ENCODE measurements around the gene LCP2.

Gene LCP2

GRCh38 chr5:170315154-170315553 is 17.6 kb upstream of the LCP2 start:
- peak; percentile 97 for DNase-seq (ENCODE audit: low spot score)

- DNase-seq (ENCODE audit: low spot score): no peak
Observed at GRCh38 chr5:170314541-170315095, 17.0 kb upstream of the LCP2 start.

GRCh38 chr5:170313816-170314215 is 16.2 kb upstream of the LCP2 start:
- DNase-seq (ENCODE audit: low spot score): no peak

- DNase-seq (ENCODE audit: low spot score): no peak
Observed at GRCh38 chr5:170313344-170313743, 15.8 kb upstream of the LCP2 start.

GRCh38 chr5:170312666-170313065 is 15.1 kb upstream of the LCP2 start:
- DNase-seq (ENCODE audit: low spot score): peak; percentile 54

- no peak for DNase-seq (ENCODE audit: low spot score)
Observed at GRCh38 chr5:170312301-170312595, 14.7 kb upstream of the LCP2 start.

- DNase-seq (ENCODE audit: low spot score): no peak
Observed at GRCh38 chr5:170311511-170312300, 14.1 kb upstream of the LCP2 start.

- DNase-seq (ENCODE audit: low spot score): no peak
Observed at GRCh38 chr5:170310256-170310926, 12.8 kb upstream of the LCP2 start.

- no peak for DNase-seq (ENCODE audit: low spot score)
Observed at GRCh38 chr5:170308686-170309085, 11.1 kb upstream of the LCP2 start.

GRCh38 chr5:170307575-170308465 is 10.2 kb upstream of the LCP2 start:
- peak; percentile 69 for DNase-seq (ENCODE audit: low spot score)

GRCh38 chr5:170306381-170306831 is 8.8 kb upstream of the LCP2 start:
- no peak for DNase-seq (ENCODE audit: low spot score)

- no peak for DNase-seq (ENCODE audit: low spot score)
Observed at GRCh38 chr5:170305646-170306025, 8.1 kb upstream of the LCP2 start.

- no peak for DNase-seq (ENCODE audit: low spot score)
Observed at GRCh38 chr5:170305016-170305645, 7.6 kb upstream of the LCP2 start.

GRCh38 chr5:170303549-170303948 is 6.0 kb upstream of the LCP2 start:
- no peak for DNase-seq (ENCODE audit: low spot score)

GRCh38 chr5:170302653-170303501 is 5.3 kb upstream of the LCP2 start:
- peak; percentile 70 for DNase-seq (ENCODE audit: low spot score)

- DNase-seq (ENCODE audit: low spot score): no peak
Observed at GRCh38 chr5:170301981-170302652, 4.5 kb upstream of the LCP2 start.

- DNase-seq (ENCODE audit: low spot score): no peak
Observed at GRCh38 chr5:170301149-170301548, 3.6 kb upstream of the LCP2 start.

GRCh38 chr5:170300361-170301013 is 2.9 kb upstream of the LCP2 start:
- DNase-seq (ENCODE audit: low spot score): peak; percentile 46

- no peak for DNase-seq (ENCODE audit: low spot score)
Observed at GRCh38 chr5:170296935-170297588, 515 bp downstream of the LCP2 start.

All from pons (tissue), 1 donor.